ENCODE results near the gene CPN1.

DNA sequence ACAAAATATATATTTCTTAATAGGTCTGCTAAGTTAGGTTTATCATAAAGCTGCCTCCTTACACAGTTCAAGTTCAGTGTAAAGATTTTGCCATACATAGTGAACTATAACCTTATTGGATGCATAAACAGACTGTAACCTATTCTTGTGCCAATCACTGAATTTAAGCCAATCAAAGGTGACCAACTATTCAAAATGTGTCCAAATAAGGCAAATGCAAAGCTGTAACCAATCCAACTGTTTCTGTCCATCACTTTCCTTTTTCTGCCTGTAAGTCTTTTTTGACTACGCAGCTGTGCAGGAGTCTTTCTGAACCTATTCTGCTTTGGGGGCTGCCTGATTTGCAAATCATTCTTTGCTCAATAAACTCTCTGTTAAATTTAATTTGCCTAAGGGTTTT lies 60.3 kb downstream of the CPN1 start:
- no peak for TF ChIP-seq ZFX (IDR thresholded peaks at IDR 0.05; ENCODE audit: borderline replicate concordance)
- TF ChIP-seq, protein P1, sequence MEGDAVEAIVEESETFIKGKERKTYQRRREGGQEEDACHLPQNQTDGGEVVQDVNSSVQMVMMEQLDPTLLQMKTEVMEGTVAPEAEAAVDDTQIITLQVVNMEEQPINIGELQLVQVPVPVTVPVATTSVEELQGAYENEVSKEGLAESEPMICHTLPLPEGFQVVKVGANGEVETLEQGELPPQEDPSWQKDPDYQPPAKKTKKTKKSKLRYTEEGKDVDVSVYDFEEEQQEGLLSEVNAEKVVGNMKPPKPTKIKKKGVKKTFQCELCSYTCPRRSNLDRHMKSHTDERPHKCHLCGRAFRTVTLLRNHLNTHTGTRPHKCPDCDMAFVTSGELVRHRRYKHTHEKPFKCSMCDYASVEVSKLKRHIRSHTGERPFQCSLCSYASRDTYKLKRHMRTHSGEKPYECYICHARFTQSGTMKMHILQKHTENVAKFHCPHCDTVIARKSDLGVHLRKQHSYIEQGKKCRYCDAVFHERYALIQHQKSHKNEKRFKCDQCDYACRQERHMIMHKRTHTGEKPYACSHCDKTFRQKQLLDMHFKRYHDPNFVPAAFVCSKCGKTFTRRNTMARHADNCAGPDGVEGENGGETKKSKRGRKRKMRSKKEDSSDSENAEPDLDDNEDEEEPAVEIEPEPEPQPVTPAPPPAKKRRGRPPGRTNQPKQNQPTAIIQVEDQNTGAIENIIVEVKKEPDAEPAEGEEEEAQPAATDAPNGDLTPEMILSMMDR (IDR thresholded peaks at IDR 0.05) = no peak
